Brain microvascular endothelial cell (primary cell): ENCODE data around the gene TMEM182.

Experiments used
- DNase-seq: peaks from one replicate; pipeline ENCODE4 v3.0.0-alpha.2; 2020
- H3K27ac ChIP-seq: fragments of 250-450 bp; sonication (Bioruptor Pico); 2 replicates; pipeline ENCODE4 v1.5.1; 2020; ENCODE audit warnings: mild to moderate bottlenecking, moderate library complexity
- H3K27me3 ChIP-seq: fragments of 250-450 bp; sonication (Bioruptor Pico); replicated peaks from 2 replicates; pipeline ENCODE4 v1.5.1; 2020; ENCODE audit warnings: mild to moderate bottlenecking
- H3K36me3 ChIP-seq: fragments of 250-450 bp; sonication (Bioruptor Pico); replicated peaks from 2 replicates; pipeline ENCODE4 v1.5.1; 2020; ENCODE audit warnings: mild to moderate bottlenecking
- H3K4me3 ChIP-seq: 2 replicates; pipeline ENCODE4 v1.5.1; 2011; ENCODE audit warnings: low read depth, mild to moderate bottlenecking, control low read depth, low read length, moderate library complexity
- in situ Hi-C: cut with HindIII; loops from 2 replicates; pipeline ENCODE4 v1.10.0; 2017; ENCODE audit warnings: low sequenced_read_pairs, low pct_ligation_motif_present
- TF ChIP-seq, protein P1 (sequence below): IDR thresholded peaks from 2 replicates; pipeline ENCODE4 v1.5.1; 2011; ENCODE audit warnings: low read depth, mild to moderate bottlenecking, moderate library complexity, low read length, control low read depth, inconsistent platforms; ENCODE audit errors: missing control alignments

TMEM182 gene

DNA sequence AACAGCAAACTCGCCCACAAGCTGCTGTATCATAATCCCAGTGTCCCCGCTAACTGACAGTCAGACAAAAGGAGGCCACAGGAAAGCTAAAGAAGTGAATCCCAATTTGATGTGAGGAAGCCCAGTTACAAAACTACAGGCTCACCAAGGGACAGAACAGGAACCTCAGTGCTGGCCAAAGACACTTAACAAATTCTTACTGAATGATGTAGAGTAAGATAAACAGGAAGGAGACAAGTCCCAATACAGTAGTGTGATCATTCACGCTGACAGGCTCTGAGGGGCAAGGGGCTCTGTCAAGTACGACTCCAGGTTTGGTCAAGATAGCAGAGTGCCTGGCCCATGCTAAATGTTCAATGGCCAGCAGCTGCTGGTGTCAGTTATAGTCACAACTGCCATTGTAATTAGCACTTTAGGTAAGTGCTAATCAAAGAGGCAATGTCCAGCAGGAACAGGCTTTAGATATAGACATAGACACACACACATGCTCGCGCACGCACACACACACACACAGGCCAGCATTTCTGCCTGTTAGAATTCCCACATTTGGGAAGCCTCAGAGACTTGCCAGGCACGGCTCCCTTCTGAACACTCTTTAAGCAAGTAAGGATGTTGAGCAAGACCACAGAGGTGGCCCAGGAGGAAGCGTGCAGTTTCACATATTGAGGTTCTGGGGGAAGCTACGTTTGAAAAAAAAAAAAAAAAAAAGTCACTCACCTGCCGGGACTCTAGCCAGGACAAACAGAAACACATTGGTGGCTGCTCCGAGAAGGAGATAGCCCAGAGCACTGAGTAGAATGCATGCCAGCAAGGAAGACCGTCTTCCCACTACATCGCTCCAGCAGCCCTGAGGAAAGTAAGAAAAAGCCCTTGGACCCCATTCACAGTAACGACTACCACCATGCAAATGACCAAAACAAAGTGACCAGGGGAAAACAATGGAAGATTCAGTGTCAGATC, 35.4 kb upstream of the TMEM182 start:
- TF ChIP-seq, protein P1, sequence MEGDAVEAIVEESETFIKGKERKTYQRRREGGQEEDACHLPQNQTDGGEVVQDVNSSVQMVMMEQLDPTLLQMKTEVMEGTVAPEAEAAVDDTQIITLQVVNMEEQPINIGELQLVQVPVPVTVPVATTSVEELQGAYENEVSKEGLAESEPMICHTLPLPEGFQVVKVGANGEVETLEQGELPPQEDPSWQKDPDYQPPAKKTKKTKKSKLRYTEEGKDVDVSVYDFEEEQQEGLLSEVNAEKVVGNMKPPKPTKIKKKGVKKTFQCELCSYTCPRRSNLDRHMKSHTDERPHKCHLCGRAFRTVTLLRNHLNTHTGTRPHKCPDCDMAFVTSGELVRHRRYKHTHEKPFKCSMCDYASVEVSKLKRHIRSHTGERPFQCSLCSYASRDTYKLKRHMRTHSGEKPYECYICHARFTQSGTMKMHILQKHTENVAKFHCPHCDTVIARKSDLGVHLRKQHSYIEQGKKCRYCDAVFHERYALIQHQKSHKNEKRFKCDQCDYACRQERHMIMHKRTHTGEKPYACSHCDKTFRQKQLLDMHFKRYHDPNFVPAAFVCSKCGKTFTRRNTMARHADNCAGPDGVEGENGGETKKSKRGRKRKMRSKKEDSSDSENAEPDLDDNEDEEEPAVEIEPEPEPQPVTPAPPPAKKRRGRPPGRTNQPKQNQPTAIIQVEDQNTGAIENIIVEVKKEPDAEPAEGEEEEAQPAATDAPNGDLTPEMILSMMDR = no peak
- Histone ChIP-seq H3K36me3 (peaks cover 6% of the 10 kb centered on the region), H3K4me3 (no peak overlapping the region), H3K27ac (no peak overlapping the region), H3K27me3 (no peaks in the 10 kb centered on the region)
- DNase-seq = no peak
- in situ Hi-C loops = no loop called here

DNA sequence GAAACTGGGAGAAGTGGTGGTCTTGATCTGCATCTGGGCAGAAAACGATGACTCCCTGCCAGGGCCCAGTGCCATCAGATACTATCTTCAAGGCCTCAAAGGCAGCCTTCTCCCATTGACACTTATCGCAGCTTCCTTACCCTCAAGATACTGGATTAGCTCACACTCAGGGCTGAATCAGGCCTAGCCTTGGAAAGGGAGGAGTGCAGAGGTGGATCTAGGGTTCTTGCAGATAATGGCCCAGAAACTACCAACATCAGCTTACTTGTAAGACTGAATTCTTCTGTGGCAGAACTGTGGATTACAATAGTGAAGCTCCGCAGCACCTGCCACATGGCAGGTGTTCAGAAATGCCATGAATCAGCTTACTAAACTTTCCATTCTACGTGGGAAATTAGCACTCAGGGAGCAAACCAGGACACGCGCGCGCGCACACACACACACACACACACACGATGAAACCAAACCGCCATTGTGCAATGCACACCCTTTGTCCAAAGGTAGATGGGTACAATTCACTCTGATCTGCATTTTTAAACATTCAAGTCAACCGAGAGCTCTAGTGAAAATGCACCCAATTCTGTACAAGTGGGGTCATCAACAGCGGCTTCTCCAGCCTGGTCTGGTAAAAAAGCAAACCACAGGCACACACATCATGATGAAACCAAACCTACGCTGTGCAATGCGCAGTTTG, 26.3 kb upstream of the TMEM182 start:
- Histone ChIP-seq H3K4me3 (peak overlapping the region; percentile 77), H3K27ac (no peak overlapping the region), H3K36me3 (peaks cover 4% of the 10 kb centered on the region), H3K27me3 (no peaks in the 10 kb centered on the region)
- no peak for DNase-seq
- in situ Hi-C loops = no loop called here
- TF ChIP-seq, protein P1 = no peak

DNA sequence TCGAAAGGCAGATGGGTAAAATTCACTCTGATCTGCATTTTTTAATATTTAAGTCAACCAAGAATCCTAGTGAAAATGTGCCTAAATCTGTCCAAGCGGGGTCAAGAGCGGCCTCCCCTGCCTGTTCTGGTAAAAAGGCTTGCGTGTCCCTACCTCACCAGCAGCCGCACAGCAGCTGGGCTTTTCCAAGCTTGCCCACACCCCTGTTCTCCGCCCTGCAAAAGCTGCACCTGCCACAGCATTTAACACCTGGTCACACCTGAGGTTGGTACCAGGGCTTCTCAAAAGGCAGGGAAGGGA, 25.8 kb upstream of the TMEM182 start:
- TF ChIP-seq, protein P1 = no peak
- in situ Hi-C loops = no loop called here
- no peak for DNase-seq
- Histone ChIP-seq H3K36me3 (peaks cover 4% of the 10 kb centered on the region), H3K4me3 (peak overlapping the region; percentile 77), H3K27me3 (no peaks in the 10 kb centered on the region), H3K27ac (no peak overlapping the region)

DNA sequence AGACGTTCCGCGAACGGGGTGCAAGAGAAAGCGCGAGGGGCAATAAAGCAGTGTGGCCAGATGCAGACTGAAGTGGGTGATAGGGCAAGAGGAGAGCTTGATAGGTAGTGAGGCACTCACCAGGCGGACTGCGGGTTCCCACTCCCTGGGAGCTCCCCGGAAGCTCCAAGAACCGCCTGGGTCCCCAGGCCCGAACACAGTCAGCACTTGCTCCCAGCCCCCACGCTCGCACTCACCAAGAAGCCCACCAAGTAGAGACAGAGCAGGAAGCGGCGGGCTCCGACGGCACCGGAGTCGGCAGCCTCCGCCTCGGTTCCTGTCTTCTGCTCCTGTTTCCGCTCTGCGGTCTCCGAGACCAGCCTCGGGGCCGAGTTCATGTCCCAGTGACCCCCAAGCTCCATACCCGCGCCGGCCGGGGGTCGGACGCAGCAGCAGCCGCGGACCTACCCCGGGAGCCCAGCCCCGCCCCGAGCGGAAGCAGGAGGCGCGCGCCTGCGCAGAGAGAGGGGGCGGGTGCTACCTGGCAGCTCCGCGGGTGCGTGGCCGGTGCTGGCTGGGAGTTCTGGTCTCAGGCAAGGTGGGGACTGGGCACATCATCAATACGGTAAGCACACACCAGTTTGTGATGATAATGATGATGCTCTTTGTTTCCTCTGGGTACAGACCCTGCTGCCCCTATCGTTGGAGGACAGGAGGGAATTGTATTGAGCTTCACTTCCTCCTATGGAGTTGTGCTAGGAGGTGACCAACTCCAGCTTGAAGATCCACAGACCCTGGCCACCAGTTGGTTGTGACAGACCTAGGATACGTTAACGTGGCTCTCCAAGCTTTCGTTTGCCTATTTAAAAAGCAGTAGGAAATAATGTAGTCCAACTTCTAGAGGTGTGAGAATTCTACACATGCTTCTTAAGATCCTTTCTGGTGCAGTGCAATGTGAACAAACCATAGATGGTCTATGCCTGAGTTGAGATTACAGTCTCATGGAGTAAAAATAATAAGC, 25.1 kb upstream of the TMEM182 start:
- in situ Hi-C loops = no loop called here
- TF ChIP-seq, protein P1 = peak; percentile 39
- H3K36me3 ChIP-seq = peaks cover 2% of the 10 kb centered on the region
- peak; percentile 36 for DNase-seq
- no peaks in the 10 kb centered on the region for H3K27me3 ChIP-seq
- no peak overlapping the region for H3K27ac ChIP-seq
- H3K4me3 ChIP-seq = peak overlapping the region; percentile 77

DNA sequence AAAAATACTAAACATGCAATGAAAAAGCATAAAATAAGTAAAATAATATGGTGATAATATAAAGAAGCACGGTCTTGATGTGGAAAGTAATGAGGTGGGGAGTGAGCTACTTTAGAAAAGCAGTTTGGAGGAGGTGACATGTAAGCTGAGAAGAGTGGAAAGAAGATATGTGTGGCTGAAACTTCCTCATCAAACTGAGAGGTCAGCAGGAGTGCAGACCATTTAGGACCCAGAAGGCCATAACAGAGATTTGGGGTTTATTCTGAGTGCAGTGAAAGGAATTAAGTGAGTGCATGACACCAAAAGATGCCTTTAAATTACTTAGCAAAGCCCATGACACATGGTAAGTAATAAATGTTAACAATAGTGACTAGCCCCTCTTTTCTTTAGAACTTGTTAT, 24.4 kb upstream of the TMEM182 start:
- TF ChIP-seq, protein P1 = no peak
- in situ Hi-C loops = no loop called here
- Histone ChIP-seq H3K4me3 (peak overlapping the region; percentile 77), H3K36me3 (no peaks in the 10 kb centered on the region), H3K27me3 (no peaks in the 10 kb centered on the region), H3K27ac (no peak overlapping the region)
- DNase-seq = no peak
